Lung (tissue), 12 donors: Measurements from ENCODE around the gene CAPZA1. TPM values are rescaled to one million over a fixed set of nuclear protein-coding genes. Genes with fewer than 3 reads are reported as not detected.

Experiments
- ATAC-seq: fragments of 200-7000 bp; cut with Tn5 transposase; one replicate; pipeline ENCODE4 v1.9.1; 2020; ENCODE audit warnings: moderate number of reproducible peaks; ENCODE audit not compliant: insufficient read depth, low FRiP score
- DNase-seq, 3 donors: peaks; one replicate each; pipeline ENCODE4 v3.0.0-alpha.2; 2013 to 2017
- H3K27ac ChIP-seq, 2 donors: one replicate each; pipeline ENCODE4 v1.5.1; 2013; ENCODE audit warnings: mild to moderate bottlenecking in 2 of 2, moderate library complexity in 2 of 2, control low read depth in 1 of 2, inconsistent platforms in 1 of 2, low read depth in 1 of 2, low read length in 1 of 2
- H3K27me3 ChIP-seq, 3 donors: one replicate each; pipeline ENCODE4 v1.5.1; 2013; ENCODE audit warnings: low read length in 2 of 3; ENCODE audit not compliant: control insufficient read depth in 3 of 3, insufficient read depth in 3 of 3
- H3K36me3 ChIP-seq, 4 donors: one replicate each; pipeline ENCODE4 v1.5.1; 2013; ENCODE audit warnings: low read length in 4 of 4, mild to moderate bottlenecking in 1 of 4, moderate library complexity in 1 of 4; ENCODE audit not compliant: control insufficient read depth in 4 of 4, insufficient read depth in 4 of 4
- H3K4me1 ChIP-seq, 5 donors: one replicate each; pipeline ENCODE4 v1.5.1; 2013; ENCODE audit warnings: low read length in 5 of 5, mild to moderate bottlenecking in 2 of 5, moderate library complexity in 1 of 5; ENCODE audit not compliant: control insufficient read depth in 5 of 5, insufficient read depth in 5 of 5
- H3K4me3 ChIP-seq: one replicate; pipeline ENCODE4 v1.5.1; 2013; ENCODE audit warnings: mild to moderate bottlenecking, control low read depth, moderate library complexity
- H3K9ac ChIP-seq, 2 donors: one replicate each; pipeline ENCODE4 v1.5.1; 2013; ENCODE audit warnings: low read length in 2 of 2, control low read depth in 1 of 2; ENCODE audit not compliant: insufficient read depth in 1 of 2
- H3K9me3 ChIP-seq, 4 donors: one replicate each; pipeline ENCODE4 v1.5.1; 2013; ENCODE audit warnings: low read length in 3 of 4, mild to moderate bottlenecking in 1 of 4, moderate library complexity in 1 of 4; ENCODE audit not compliant: control insufficient read depth in 4 of 4, insufficient read depth in 3 of 4
- CTCF ChIP-seq: IDR thresholded peaks from 2 replicates; pipeline ENCODE4 v1.5.1; 2012; ENCODE audit warnings: mild to moderate bottlenecking; ENCODE audit errors: control extremely low read depth, extremely low read depth
- WGBS, 2 donors: extraction: QIAGEN DNeasy Blood & Tissue Kit; methylation state at CpG; one replicate each; pipeline ENCODE4 v1.1.7; 2013; 5-methylcytosine and 5-hydroxymethylcytosine counted together
- polyA plus RNA-seq, 2 donors: library from polyadenylated mRNA; stranded (reverse); fragments of 200-250 nt; gene quantifications; one replicate each; pipeline ENCODE4 v1.2.1, GENCODE V29; 2013
- total RNA-seq, 2 donors: library from RNA; depleted of rRNA in 1 of 2; stranded (reverse); fragments of >200 nt in 1 of 2; gene quantifications; one replicate each; pipeline ENCODE4 v1.2.1, GENCODE V29; 2014 to 2021
- donor health status: control.
- donor health status: control.
- donor health status: Bipolar disorder and iron deficiency.
- donor health status: healthy.
- donor health status: DM: yes; HTN: yes; CAD: no.

Gene CAPZA1
- total and polyA plus RNA-seq, 4 donors: 72.3 to 167 (median 106) TPM

- 94 to 97% methylated on average over 1 of the region's 1 CpG for WGBS, 2 donors
Observed at GRCh38 chr1:112589766-112590165, 29.9 kb upstream of the CAPZA1 start.

GRCh38 chr1:112594208-112594876 lies 25.3 kb upstream of the CAPZA1 start:
- H3K27me3 ChIP-seq: no peaks in the 10 kb centered on the region
- peaks cover 0 to 4% (median 0%) of the 10 kb centered on the region in 4 donors for H3K9me3 ChIP-seq
- H3K27ac ChIP-seq: no peak overlapping the region
- H3K36me3 ChIP-seq: peaks cover 6 to 43% (median 13%) of the 10 kb centered on the region in 4 donors
- H3K4me1 ChIP-seq: no peaks in the 10 kb centered on the region
- no peak overlapping the region for H3K9ac ChIP-seq
- ATAC-seq (no peak), DNase-seq (no peak)
- TF ChIP-seq CTCF: no peak
- no peak overlapping the region for H3K4me3 ChIP-seq
- WGBS, 2 donors: 50 to 68% methylated on average over 3 of the region's 3 CpGs

More at GRCh38 chr1:112589766-112590165, 29.9 kb upstream of the CAPZA1 start:
- ATAC-seq: no peak
- H3K36me3 ChIP-seq: peaks cover 4 to 23% (median 16%) of the 10 kb centered on the region in 4 donors
- H3K9ac ChIP-seq: no peak overlapping the region
- no peak for TF ChIP-seq CTCF
- H3K4me3 ChIP-seq: no peak overlapping the region
- peaks cover 0 to 5% (median 4%) of the 10 kb centered on the region in 4 donors for H3K9me3 ChIP-seq
- no peak overlapping the region for H3K27ac ChIP-seq
- H3K27me3 ChIP-seq: no peaks in the 10 kb centered on the region
- DNase-seq: no peak
- no peaks in the 10 kb centered on the region for H3K4me1 ChIP-seq

- DNase-seq (no peak), ATAC-seq (no peak)
- no peak for TF ChIP-seq CTCF
- Histone ChIP-seq H3K36me3 (peaks cover 6 to 47% (median 14%) of the 10 kb centered on the region in 4 donors), H3K4me3 (no peak overlapping the region), H3K9me3 (no peaks in the 10 kb centered on the region), H3K9ac (no peak overlapping the region), H3K27me3 (no peaks in the 10 kb centered on the region), H3K4me1 (no peaks in the 10 kb centered on the region), H3K27ac (no peak overlapping the region)
- 88 to 89% methylated on average over 4 of the region's 4 CpGs for WGBS, 2 donors
Observed at GRCh38 chr1:112599477-112599876, 20.2 kb upstream of the CAPZA1 start.
